Measurements from ENCODE around the gene EIF2D.
"Not testable (repeated sequence)": the region's sequence is repeated elsewhere in the genome, so short reads cannot be mapped to it uniquely, and the experiment has no call there.

The EIF2D gene

DNA sequence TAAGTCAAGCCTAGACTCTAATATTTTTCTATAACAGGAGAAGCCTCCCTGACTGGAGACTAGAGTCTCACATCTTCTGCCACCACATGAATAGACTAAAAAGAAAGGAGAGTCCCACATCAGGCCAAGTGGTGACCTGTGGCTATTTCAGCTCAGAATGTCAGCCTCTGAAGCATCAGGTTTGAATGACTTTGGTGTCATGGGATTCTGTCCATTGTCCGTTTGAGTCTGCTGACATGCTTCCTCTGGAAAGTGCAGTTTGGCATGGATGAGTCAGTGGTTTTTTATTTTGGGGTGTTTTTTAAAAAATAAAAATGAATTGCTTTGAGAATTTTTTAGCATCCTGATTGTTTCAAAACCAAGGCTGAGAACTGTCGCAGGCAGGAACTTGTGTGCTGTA is 42.6 kb upstream of the EIF2D start:
- H3K36me3 ChIP-seq = peaks cover 50% of the 10 kb centered on the region
- H3K27me3 ChIP-seq = no peaks in the 10 kb centered on the region
- H3K9ac ChIP-seq = peak overlapping the region; percentile 90; the same call in 1 of the 2 replicates
- H3K4me2 ChIP-seq = peak overlapping the region; percentile 95
- H4K20me1 ChIP-seq = peaks cover 38% of the 10 kb centered on the region
- H3K9me3 ChIP-seq = no peaks in the 10 kb centered on the region
- H3K4me3 ChIP-seq = no peak overlapping the region
- H3K4me1 ChIP-seq = peaks cover 96% of the 10 kb centered on the region
- H3K27ac ChIP-seq = peak overlapping the region; percentile 98
- TF ChIP-seq Cebpa-rat (IDR thresholded peaks at IDR 0.05) = no peak

DNA sequence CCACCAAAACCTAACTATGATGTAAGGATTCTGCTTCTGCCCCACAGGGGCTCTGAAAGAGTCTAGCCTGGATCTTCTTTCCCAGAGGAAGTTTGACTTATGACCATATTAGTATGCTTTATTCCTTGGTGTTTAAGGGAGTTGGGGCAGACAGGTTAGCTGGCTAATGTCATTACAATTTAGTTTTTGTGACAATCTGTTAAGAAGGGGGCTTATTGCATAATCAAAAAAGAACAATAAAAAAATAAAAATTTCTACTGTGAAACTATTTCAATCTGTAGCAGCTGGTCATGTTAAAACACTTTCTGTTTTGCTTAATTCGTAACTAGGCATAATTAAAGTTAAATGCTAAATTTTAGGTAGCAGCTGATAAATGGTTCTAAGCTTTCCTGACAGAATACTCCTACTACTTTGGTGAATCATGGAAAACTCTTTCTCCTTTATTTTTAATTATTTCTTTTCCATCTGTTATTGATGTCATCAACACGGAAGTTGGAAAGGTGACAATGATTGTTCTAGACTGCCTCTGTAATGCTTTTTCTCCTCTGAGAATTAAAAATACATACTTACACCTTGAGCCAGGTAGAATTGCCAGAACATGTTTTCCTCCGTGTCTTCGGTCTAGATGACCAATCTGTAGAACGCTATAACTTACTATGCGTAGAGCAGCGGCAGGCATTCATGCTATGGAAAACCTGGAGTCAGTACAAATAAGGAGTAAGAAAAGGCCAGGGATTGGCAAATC is 41.6 kb upstream of the EIF2D start:
- no peaks in the 10 kb centered on the region for H3K9me3 ChIP-seq
- peaks cover 96% of the 10 kb centered on the region for H3K4me1 ChIP-seq
- H3K4me2 ChIP-seq = peak overlapping the region; percentile 95
- peak overlapping the region; percentile 90; the same call in 1 of the 2 replicates for H3K9ac ChIP-seq
- peaks cover 47% of the 10 kb centered on the region for H4K20me1 ChIP-seq
- TF ChIP-seq Cebpa-rat (IDR thresholded peaks at IDR 0.05) = no peak
- H3K27me3 ChIP-seq = no peaks in the 10 kb centered on the region
- peak overlapping the region; percentile 98 for H3K27ac ChIP-seq
- peaks cover 59% of the 10 kb centered on the region for H3K36me3 ChIP-seq
- H3K4me3 ChIP-seq = no peak overlapping the region

DNA sequence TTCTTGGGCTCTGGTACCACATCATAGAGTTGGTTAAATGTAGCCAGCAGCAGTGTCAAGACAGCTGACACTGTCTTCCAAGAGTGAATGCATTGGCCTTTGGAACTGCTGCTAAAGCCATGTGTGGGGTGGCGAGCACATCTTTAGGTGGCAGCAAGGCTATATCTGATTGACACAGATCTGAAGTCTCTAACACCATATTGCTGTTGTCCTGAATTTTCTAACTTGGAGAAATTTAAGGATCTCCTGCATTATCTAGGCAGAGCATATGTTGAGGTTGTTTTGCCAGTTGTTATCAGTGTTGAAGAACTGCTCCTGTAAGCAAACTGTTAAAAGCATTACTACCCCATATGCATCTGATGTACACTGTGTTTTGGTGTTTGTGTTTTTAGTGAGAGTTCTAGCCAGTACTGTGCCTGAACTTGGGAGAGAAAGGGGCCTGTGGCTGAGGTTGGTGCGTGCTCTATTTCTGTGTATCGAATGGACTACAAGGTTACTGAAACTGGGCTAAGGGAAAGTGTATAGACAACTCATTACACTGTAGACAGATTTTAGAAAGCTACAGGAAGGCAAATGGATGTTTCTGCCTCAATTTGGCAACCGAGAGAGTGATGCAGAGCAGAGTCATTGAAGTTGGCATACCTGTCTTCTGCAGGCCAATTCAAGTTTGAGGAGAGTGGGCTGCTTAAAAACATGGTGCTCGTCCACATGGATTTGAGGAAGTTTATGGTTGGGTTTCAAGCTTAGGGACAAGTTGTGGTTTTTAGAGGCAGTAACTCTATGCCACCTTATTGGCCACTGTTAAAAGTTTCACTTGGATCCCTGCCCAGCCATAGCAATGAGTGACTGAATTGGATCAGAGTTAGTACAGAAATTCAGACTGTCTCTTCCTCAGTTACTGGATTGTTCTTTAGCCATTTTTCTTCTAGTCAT is 40.0 kb upstream of the EIF2D start:
- Histone ChIP-seq H4K20me1 (peaks cover 64% of the 10 kb centered on the region), H3K4me3 (no peak overlapping the region), H3K27ac (peak overlapping the region; percentile 19; the same call in 1 of the 2 replicates), H3K4me1 (peaks cover 100% of the 10 kb centered on the region), H3K9ac (no peak overlapping the region), H3K27me3 (no peaks in the 10 kb centered on the region), H3K4me2 (peak overlapping the region; percentile 95), H3K9me3 (no peaks in the 10 kb centered on the region), H3K36me3 (peaks cover 76% of the 10 kb centered on the region)
- TF ChIP-seq Cebpa-rat (IDR thresholded peaks at IDR 0.05) = no peak

DNA sequence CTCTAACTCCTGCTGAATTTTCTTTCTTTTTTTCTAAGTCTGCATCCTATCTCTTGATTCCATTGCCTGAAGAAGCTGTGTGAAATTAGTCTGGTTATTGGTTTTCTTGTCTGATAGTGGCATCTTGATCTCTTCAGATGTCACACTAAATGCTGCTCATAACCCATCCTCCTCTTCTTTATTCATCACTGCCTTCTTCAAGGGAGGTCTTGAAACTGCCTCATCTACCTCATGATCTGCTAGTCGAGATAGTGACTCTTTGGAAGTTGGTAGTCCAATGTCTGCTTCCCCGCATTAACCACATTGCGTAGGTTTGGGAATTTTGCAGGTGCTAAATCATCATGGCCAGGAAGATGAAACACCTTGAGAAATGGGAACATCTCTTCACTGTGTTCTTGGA is 38.7 kb upstream of the EIF2D start:
- Histone ChIP-seq H3K9me3 (no peaks in the 10 kb centered on the region), H3K4me3 (no peak overlapping the region), H3K4me1 (peaks cover 99% of the 10 kb centered on the region), H3K27me3 (no peaks in the 10 kb centered on the region), H3K9ac (no peak overlapping the region), H3K27ac (peak overlapping the region; percentile 41; the same call in 1 of the 2 replicates), H4K20me1 (peaks cover 76% of the 10 kb centered on the region), H3K4me2 (peak overlapping the region; percentile 95), H3K36me3 (peaks cover 88% of the 10 kb centered on the region)
- no peak for TF ChIP-seq Cebpa-rat (IDR thresholded peaks at IDR 0.05)

DNA sequence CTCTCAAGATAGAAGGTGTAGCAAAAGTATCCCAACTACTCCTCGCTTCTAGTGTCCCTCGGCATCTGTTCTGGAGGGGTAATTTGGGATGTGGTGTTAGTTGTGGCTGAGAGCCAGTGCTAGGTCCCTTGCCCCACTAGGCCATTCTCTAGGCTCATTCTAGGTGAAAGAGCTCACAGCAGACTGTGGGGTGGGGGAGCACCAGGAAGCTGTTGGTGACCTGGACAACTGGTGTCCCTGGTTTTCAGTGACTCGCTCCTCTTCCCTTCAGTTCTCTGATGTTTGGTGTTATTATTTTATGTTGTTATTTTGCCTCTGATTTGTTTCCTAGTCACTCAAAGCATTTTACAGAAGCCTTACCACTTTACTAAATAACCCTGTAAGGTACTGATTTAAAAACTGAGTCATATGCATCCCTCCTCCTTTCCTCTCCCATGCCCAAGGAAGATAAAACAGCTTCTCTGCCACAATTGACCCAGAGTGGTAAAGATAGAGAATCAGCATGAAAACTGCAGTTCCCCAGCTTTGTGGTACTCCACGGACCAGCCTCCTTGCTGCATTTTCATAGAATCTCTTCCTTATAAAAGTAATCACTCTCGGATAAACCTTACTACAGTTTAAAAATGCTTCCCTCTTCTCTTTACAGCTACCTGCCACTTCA is 37.1 kb upstream of the EIF2D start:
- H3K4me2 ChIP-seq = peak overlapping the region; percentile 48
- peaks cover 82% of the 10 kb centered on the region for H3K4me1 ChIP-seq
- H3K9me3 ChIP-seq = no peaks in the 10 kb centered on the region
- TF ChIP-seq Cebpa-rat (IDR thresholded peaks at IDR 0.05) = no peak
- H3K36me3 ChIP-seq = peaks cover 98% of the 10 kb centered on the region
- peaks cover 92% of the 10 kb centered on the region for H4K20me1 ChIP-seq
- no peaks in the 10 kb centered on the region for H3K27me3 ChIP-seq
- H3K9ac ChIP-seq = peak overlapping the region; percentile 43; the same call in 1 of the 2 replicates
- H3K4me3 ChIP-seq = no peak overlapping the region
- peak overlapping the region; percentile 40; the same call in 1 of the 2 replicates for H3K27ac ChIP-seq

DNA sequence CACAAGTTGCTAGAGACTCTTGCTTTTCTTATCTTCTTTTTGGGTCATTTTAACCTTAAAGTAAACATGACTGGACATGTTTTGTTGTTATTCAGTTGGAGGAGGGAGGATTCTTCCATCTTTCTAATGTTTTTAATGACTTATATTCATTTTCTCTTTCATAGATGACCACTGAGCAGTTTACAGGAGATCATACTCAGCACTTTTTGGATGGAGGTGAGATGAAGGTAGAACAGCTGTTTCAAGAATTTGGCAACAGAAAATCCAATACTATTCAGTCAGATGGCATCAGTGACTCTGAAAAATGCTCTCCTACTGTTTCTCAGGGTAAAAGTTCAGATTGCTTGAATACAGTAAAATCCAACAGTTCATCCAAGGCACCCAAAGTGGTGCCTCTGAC is 35.0 kb upstream of the EIF2D start:
- Histone ChIP-seq H3K9me3 (no peaks in the 10 kb centered on the region), H3K4me2 (no peak overlapping the region), H4K20me1 (peaks cover 99% of the 10 kb centered on the region), H3K9ac (no peak overlapping the region), H3K36me3 (peaks cover 98% of the 10 kb centered on the region), H3K27me3 (no peaks in the 10 kb centered on the region), H3K4me1 (peaks cover 68% of the 10 kb centered on the region), H3K27ac (no peak overlapping the region; the same call in 1 of the 2 replicates), H3K4me3 (no peak overlapping the region)
- TF ChIP-seq Cebpa-rat (IDR thresholded peaks at IDR 0.05) = no peak

DNA sequence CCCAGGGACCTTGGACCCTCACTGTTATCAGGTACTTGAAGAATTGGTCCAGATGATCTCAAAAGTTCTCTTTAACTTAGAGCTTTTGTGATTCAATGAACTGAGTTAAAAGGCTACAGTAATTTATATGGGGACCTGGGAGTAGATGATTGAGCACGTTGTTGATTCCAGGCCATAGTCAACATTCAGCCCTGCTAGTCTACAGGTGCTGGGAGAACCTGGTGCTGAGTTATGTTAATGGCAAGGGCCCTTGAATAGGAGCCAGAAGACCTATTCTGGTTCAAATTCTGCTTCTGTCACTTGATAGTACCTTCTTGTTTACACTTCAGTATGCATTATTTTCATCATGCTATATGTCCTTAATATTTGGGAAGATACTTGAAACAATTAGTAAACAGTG is 34.2 kb upstream of the EIF2D start:
- TF ChIP-seq Cebpa-rat (IDR thresholded peaks at IDR 0.05) = no peak
- Histone ChIP-seq H3K4me1 (peaks cover 61% of the 10 kb centered on the region), H3K4me3 (no peak overlapping the region), H3K36me3 (peaks cover 96% of the 10 kb centered on the region), H3K9me3 (no peaks in the 10 kb centered on the region), H3K27me3 (no peaks in the 10 kb centered on the region), H4K20me1 (peaks cover 95% of the 10 kb centered on the region), H3K4me2 (no peak overlapping the region), H3K27ac (no peak overlapping the region), H3K9ac (no peak overlapping the region)

DNA sequence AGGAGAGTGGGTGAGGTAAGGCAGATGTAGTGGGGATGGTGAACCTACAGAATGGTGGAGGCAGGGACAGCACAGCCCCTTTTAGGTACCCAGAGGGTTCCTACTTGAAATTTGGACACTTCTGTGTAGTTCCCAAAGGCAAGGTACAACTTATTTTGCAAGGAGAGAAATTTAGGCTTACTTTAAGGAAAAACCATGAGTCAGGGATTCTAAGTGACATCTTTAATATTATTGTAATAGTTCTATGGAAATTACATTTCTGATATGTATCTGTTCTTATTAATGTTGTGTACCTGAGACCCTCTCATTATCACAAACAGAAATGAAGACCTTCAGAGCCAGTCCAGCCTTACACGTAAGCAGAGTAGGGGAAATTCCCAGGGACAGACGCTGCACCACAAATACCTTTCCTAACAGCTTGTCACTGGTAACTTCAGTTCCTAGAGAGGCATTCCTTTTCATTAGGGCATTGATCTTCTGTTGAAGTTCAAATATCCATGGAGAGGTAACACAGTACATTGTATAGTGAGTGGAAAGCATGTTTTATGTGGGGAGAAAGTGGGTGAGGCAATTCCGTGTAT is 30.9 kb upstream of the EIF2D start:
- H3K4me3 ChIP-seq = no peak overlapping the region
- no peak for TF ChIP-seq Cebpa-rat (IDR thresholded peaks at IDR 0.05)
- peaks cover 95% of the 10 kb centered on the region for H4K20me1 ChIP-seq

DNA sequence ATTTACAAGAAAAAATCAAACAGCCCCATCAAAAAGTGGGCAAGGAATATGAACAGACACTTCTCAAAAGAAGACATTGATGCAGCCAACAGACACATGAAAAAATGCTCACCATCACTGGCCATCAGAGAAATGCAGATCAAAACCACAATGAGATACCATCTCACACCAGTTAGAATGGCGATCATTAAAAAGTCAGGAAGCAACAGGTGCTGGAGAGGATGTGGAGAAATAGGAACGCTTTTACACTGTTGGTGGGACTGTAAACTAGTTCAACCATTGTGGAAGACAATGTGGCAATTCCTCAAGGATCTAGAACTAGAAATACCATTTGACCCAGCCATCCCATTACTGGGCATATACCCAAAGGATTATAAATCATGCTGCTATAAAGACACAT is 29.8 kb upstream of the EIF2D start:
- not testable (repeated sequence) for H3K4me2 ChIP-seq, H3K27ac ChIP-seq, H3K4me3 ChIP-seq, H3K27me3 ChIP-seq, H3K9me3 ChIP-seq, H3K9ac ChIP-seq
- H3K4me1 ChIP-seq = peaks cover 49% of the 10 kb centered on the region
- peaks cover 87% of the 10 kb centered on the region for H3K36me3 ChIP-seq
- H4K20me1 ChIP-seq = peaks cover 95% of the 10 kb centered on the region

More for the DNA sequence above, 30.9 kb upstream of the EIF2D start:
- Histone ChIP-seq H3K27ac (no peak overlapping the region), H3K4me1 (peaks cover 53% of the 10 kb centered on the region), H3K4me2 (no peak overlapping the region; the same call in 1 of the 2 replicates), H3K27me3 (no peaks in the 10 kb centered on the region), H3K9me3 (no peaks in the 10 kb centered on the region), H3K9ac (no peak overlapping the region), H3K36me3 (peaks cover 97% of the 10 kb centered on the region)

Data from BLaER1 (cell line).